SK-N-MC (cell line): ENCODE measurements around the gene CMTM8.

Experiments used
- DNase-seq: peaks from one replicate; pipeline ENCODE4 v3.0.0-alpha.2; 2011; ENCODE audit warnings: low read depth, low spot score
- H3K27ac ChIP-seq: fragments of 200-600 bp; sonication (generic); 2 replicates; pipeline ENCODE4 v1.5.1; 2016; ENCODE audit warnings: mixed run types
- H3K36me3 ChIP-seq: fragments of 200-600 bp; sonication (generic); 2 replicates; pipeline ENCODE4 v1.6.1; 2017; ENCODE audit warnings: antibody characterized with exemption, low read length, mixed read lengths; ENCODE audit not compliant: insufficient read depth
- H3K4me3 ChIP-seq: fragments of 200-600 bp; sonication (generic); 2 replicates; pipeline ENCODE4 v1.5.1; 2016
- H3K9ac ChIP-seq: fragments of 200-600 bp; sonication (generic); 2 replicates; pipeline ENCODE4 v1.8.0; 2017; ENCODE audit warnings: mixed run types, mixed read lengths; ENCODE audit not compliant: insufficient read length
- H3K9me3 ChIP-seq: fragments of 200-600 bp; sonication (generic); 2 replicates; pipeline ENCODE4 v1.6.1; 2017; ENCODE audit warnings: low read depth, mild to moderate bottlenecking, antibody characterized with exemption, low read length, moderate library complexity, mixed read lengths
- EZH2 ChIP-seq: fragments of 200-600 bp; sonication (generic); IDR thresholded peaks from one replicate; pipeline ENCODE4 v1.6.1; 2017; ENCODE audit warnings: antibody characterized with exemption
- FOXP2 ChIP-seq: optimal IDR thresholded peaks from 2 replicates; pipeline ENCODE3; 2011; ENCODE audit warnings: mild to moderate bottlenecking, moderate library complexity; ENCODE audit not compliant: insufficient read depth; ENCODE audit errors: extremely low read length, control extremely low read depth
- POLR2AphosphoS5 ChIP-seq: IDR thresholded peaks from 2 replicates; pipeline ENCODE4 v1.6.1; 2012; ENCODE audit warnings: mild to moderate bottlenecking, low read depth, low read length, borderline replicate concordance

The CMTM8 gene

GRCh38 chr3:32255345-32255744, 16.9 kb downstream of the CMTM8 start:
- Histone ChIP-seq H3K27ac (no peak overlapping the region), H3K36me3 (no peaks in the 10 kb centered on the region), H3K9me3 (no peaks in the 10 kb centered on the region), H3K9ac (no peak overlapping the region), H3K4me3 (no peak overlapping the region)
- no peak for DNase-seq
- TF ChIP-seq EZH2 (no peak), FOXP2 (no peak), POLR2AphosphoS5 (no peak)

- no peak for DNase-seq
- H3K27ac ChIP-seq, result no peak overlapping the region
- no peak overlapping the region for H3K4me3 ChIP-seq
- no peaks in the 10 kb centered on the region for H3K9me3 ChIP-seq
- no peaks in the 10 kb centered on the region for H3K36me3 ChIP-seq
- no peak overlapping the region for H3K9ac ChIP-seq
- TF ChIP-seq EZH2 (no peak), POLR2AphosphoS5 (no peak), FOXP2 (no peak)
These were observed 17.7 kb downstream of the CMTM8 start for GRCh38 chr3:32256206-32256605.

DNA sequence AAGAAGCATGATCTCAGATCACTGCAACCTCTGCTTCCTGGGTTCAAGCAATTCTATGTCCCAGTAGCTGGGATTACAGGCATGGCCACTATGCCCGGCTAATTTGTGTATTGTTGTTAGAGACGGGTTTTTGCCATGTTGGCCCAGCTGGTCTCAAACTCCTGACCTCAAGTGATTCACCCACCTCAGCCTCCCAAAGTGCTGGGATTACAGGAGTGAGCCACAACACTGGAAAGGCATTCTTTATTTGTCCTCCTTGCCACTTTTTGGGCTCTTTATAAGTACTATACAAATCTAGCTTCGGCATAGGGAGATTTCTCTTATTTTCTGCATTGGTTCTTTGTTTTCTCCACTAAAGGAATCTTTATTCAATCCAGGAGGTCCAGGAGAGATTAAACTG, 18.6 kb downstream of the CMTM8 start:
- no peak overlapping the region for H3K27ac ChIP-seq
- TF ChIP-seq POLR2AphosphoS5 (no peak), FOXP2 (no peak), EZH2 (no peak)
- H3K9ac ChIP-seq, result no peak overlapping the region
- H3K9me3 ChIP-seq, result no peaks in the 10 kb centered on the region
- DNase-seq, result no peak
- no peaks in the 10 kb centered on the region for H3K36me3 ChIP-seq
- H3K4me3 ChIP-seq, result no peak overlapping the region

DNA sequence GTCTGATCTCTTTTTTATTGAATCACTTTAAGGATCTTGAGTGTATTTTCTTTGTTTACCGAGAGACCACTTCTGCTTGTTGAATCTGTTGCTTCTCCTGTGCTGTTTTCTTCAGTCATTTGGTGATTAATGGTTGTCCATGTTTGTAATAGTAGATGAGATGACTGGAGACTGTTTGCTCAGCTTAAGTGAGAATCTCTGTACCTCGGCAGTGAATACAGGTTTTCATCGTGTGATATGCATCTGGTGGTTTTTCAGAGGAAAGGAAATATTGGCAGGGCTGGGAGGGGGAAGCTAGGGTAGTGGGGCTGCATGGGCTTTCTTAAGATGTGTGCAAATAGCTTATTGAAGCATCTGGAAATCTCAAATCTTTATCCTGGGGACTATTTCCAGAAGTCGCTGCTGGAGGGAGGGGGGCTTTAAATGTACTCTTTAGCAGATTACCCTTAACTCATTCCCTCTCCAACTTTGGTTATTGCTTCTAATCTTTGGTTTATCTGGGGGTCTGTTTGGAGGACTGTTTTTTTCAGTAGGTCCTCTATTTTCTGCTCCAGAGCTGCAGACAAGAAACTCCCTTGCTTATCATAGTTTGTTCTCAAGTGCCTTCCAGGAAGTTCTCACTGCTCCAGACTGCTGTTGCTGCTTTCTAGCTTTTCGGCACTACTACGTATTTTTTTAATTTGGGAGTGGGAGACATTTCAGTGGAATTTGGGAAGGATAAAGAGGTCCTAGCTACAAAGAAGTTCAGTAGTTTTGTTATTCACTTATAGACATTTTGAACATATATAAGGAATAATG, 19.4 kb downstream of the CMTM8 start:
- no peak overlapping the region for H3K4me3 ChIP-seq
- TF ChIP-seq EZH2, result no peak
- no peak for TF ChIP-seq FOXP2
- TF ChIP-seq POLR2AphosphoS5, result no peak
- H3K36me3 ChIP-seq, result no peaks in the 10 kb centered on the region
- H3K9ac ChIP-seq, result no peak overlapping the region
- no peak overlapping the region for H3K27ac ChIP-seq
- no peak for DNase-seq
- no peaks in the 10 kb centered on the region for H3K9me3 ChIP-seq

- H3K4me3 ChIP-seq, result no peak overlapping the region
- H3K36me3 ChIP-seq, result no peaks in the 10 kb centered on the region
- no peak for TF ChIP-seq EZH2
- no peak for TF ChIP-seq POLR2AphosphoS5
- no peak for TF ChIP-seq FOXP2
- no peaks in the 10 kb centered on the region for H3K9me3 ChIP-seq
- no peak overlapping the region for H3K9ac ChIP-seq
- no peak for DNase-seq
- H3K27ac ChIP-seq, result no peak overlapping the region
These were observed 20.4 kb downstream of the CMTM8 start for GRCh38 chr3:32258869-32259268.

DNA sequence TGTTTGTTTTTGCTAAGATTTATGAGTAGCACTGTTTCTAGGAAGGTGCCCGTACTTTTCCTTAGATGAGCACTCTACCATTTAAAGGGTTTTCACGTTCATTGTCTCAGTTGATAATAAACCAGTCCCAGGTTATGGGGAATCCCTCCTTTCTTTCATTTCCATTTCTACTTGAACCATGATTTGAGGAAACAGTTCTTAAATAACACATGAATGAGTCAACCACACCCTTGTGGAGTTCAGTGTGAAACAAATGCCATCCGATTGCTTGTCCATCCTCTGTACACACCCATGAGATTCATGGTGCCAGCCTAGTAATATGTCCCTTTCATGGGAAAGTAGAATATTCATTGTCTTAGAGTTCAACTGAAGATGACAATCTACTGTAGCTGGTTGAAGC, 23.1 kb downstream of the CMTM8 start:
- Histone ChIP-seq H3K9me3 (no peaks in the 10 kb centered on the region), H3K27ac (no peak overlapping the region), H3K9ac (no peak overlapping the region), H3K36me3 (no peaks in the 10 kb centered on the region), H3K4me3 (no peak overlapping the region)
- TF ChIP-seq FOXP2, result no peak
- TF ChIP-seq POLR2AphosphoS5, result no peak
- no peak for TF ChIP-seq EZH2
- DNase-seq, result no peak

- Histone ChIP-seq H3K4me3 (no peak overlapping the region), H3K9ac (no peak overlapping the region), H3K9me3 (no peaks in the 10 kb centered on the region), H3K27ac (no peak overlapping the region), H3K36me3 (no peaks in the 10 kb centered on the region)
- DNase-seq, result no peak
- no peak for TF ChIP-seq POLR2AphosphoS5
- no peak for TF ChIP-seq FOXP2
- no peak for TF ChIP-seq EZH2
These were observed 23.7 kb downstream of the CMTM8 start for GRCh38 chr3:32262201-32262600.

- TF ChIP-seq POLR2AphosphoS5, result no peak
- TF ChIP-seq EZH2, result no peak
- TF ChIP-seq FOXP2, result no peak
- Histone ChIP-seq H3K27ac (no peak overlapping the region), H3K36me3 (no peaks in the 10 kb centered on the region), H3K9ac (no peak overlapping the region), H3K9me3 (no peaks in the 10 kb centered on the region), H3K4me3 (no peak overlapping the region)
- DNase-seq, result no peak
These were observed 35.8 kb downstream of the CMTM8 start for GRCh38 chr3:32274306-32274705.

DNA sequence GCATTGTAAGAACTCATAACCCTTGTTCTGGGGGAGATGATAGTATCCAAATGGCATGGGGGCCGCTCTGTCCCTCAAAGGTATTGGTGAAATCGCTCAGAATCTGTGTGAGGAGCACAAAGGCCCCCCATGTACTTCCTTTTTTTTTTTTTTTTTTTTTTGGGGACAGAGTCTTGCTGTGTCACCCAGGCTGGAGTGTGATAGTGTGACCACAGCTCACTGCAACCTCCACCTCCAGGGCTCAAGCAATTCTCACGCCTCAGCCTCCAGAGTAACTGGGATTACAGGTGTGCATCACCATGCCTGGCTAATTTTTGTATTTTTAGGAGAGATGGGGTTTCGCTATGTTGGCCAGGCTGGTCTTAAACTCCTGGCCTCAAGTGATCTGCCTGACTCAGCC, 37.0 kb downstream of the CMTM8 start:
- Histone ChIP-seq H3K27ac (no peak overlapping the region), H3K36me3 (no peaks in the 10 kb centered on the region), H3K9ac (no peak overlapping the region), H3K9me3 (no peaks in the 10 kb centered on the region), H3K4me3 (no peak overlapping the region)
- no peak for TF ChIP-seq POLR2AphosphoS5
- no peak for TF ChIP-seq FOXP2
- TF ChIP-seq EZH2, result no peak
- no peak for DNase-seq
